ENCODE measurements around the gene FHL1. TPM values are rescaled to one million over a fixed set of nuclear protein-coding genes. Genes with fewer than 3 reads are reported as not detected.
A peak's percentile ranks its signal among the peaks of the same experiment; 100 is the strongest.

The FHL1 gene
- polyA plus RNA-seq, 1 of the 3 experiments (the other 2 are of a cell fraction) = 57.8 TPM

DNA sequence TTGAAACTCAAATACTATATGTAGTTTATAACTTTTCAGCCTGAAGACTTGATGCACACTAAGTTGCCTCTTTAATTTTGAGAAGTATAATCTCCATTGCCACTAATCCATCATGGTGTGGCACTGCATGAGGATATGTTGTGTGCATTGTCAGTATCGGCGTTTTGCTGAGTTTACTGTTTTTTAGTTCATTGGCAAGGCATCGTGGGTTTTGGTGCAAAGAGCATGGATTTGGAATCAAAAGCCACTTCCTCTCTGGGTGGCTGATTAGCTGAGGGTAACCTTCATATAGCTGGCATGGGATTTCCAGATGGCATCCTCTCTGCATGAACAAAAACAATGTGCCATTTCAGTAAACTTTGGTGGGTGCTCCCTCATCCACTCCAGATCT, 38.7 kb downstream of the FHL1 start (continued):
- TF ChIP-seq RXRA (IDR thresholded peaks at IDR 0.05; ENCODE audit: borderline replicate concordance, low read depth) (no peak), SMC3 (IDR thresholded peaks at IDR 0.05; ENCODE audit: low read depth, low read length) (no peak), TAF1 (IDR thresholded peaks at IDR 0.05; ENCODE audit: borderline replicate concordance, low read depth, low read length) (no peak), RAD21 (IDR thresholded peaks at IDR 0.05; ENCODE audit: low read length) (no peak), NRF1 (IDR thresholded peaks at IDR 0.05; ENCODE audit: low read depth, low read length) (no peak), GATA2 (CRISPR knock-in tag; IDR thresholded peaks at IDR 0.05) (no peak), MXI1 (IDR thresholded peaks at IDR 0.05; ENCODE audit: low read depth, low read length) (no peak)
- TF ChIP-seq, protein P1, sequence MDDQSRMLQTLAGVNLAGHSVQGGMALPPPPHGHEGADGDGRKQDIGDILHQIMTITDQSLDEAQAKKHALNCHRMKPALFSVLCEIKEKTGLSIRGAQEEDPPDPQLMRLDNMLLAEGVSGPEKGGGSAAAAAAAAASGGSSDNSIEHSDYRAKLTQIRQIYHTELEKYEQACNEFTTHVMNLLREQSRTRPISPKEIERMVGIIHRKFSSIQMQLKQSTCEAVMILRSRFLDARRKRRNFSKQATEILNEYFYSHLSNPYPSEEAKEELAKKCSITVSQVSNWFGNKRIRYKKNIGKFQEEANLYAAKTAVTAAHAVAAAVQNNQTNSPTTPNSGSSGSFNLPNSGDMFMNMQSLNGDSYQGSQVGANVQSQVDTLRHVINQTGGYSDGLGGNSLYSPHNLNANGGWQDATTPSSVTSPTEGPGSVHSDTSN (IDR thresholded peaks at IDR 0.05) = no peak
- TF ChIP-seq, protein P2, sequence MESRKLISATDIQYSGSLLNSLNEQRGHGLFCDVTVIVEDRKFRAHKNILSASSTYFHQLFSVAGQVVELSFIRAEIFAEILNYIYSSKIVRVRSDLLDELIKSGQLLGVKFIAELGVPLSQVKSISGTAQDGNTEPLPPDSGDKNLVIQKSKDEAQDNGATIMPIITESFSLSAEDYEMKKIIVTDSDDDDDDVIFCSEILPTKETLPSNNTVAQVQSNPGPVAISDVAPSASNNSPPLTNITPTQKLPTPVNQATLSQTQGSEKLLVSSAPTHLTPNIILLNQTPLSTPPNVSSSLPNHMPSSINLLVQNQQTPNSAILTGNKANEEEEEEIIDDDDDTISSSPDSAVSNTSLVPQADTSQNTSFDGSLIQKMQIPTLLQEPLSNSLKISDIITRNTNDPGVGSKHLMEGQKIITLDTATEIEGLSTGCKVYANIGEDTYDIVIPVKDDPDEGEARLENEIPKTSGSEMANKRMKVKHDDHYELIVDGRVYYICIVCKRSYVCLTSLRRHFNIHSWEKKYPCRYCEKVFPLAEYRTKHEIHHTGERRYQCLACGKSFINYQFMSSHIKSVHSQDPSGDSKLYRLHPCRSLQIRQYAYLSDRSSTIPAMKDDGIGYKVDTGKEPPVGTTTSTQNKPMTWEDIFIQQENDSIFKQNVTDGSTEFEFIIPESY (IDR thresholded peaks at IDR 0.05; ENCODE audit: borderline replicate concordance, low read depth) = no peak
- TF ChIP-seq, protein P3, sequence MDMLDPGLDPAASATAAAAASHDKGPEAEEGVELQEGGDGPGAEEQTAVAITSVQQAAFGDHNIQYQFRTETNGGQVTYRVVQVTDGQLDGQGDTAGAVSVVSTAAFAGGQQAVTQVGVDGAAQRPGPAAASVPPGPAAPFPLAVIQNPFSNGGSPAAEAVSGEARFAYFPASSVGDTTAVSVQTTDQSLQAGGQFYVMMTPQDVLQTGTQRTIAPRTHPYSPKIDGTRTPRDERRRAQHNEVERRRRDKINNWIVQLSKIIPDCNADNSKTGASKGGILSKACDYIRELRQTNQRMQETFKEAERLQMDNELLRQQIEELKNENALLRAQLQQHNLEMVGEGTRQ (IDR thresholded peaks at IDR 0.05; ENCODE audit: borderline replicate concordance, low read depth, low read length) = no peak

DNA sequence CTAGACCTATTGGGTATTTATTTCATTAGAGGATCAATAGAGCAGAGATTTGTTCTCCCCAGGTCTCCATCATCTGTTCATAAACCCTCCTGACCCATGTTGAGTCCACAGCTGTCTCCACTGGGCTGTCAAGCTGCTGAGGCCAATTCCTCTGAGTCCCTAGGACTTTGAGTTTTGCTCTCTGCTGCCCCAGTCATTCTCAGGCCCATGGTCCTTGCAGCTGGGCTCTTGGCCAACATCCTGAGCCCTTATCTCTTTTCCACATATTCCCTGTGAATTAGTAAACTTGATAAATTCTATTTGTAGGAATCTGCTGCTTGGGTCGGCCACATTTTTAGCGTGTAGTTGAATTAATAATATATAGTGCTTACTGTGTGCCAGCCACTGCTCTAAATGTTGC, 41.9 kb downstream of the FHL1 start:
- H3F3A ChIP-seq (replicated peaks; ENCODE audit: insufficient read depth) = peaks cover 4% of the 10 kb centered on the region
- H3K36me3 ChIP-seq (replicated peaks in 1 of 2; ENCODE audit: control insufficient read depth in 1 of 2, insufficient read depth in 2 of 2, low read length in 1 of 2) = no peaks in the 10 kb centered on the region
- peaks cover 2 to 4% of the 10 kb centered on the region in 2 experiments; a peak in 3 of 4 replicates for H3K4me1 ChIP-seq (ENCODE audit: control insufficient read depth in 1 of 2, insufficient read depth in 2 of 2, low read depth in 1 of 2, low read length in 1 of 2)
- no peaks in the 10 kb centered on the region for H3K9me3 ChIP-seq
- no peaks in the 10 kb centered on the region for H3K9me2 ChIP-seq
- no peak overlapping the region for H2AFZ ChIP-seq (ENCODE audit: low read depth)
- ChIA-PET CTCF (interaction anchor here (1.9 kb wide), 1 partner anchor 161 kb away, joined by 7 read pairs; no protein-coding TSS in a partner anchor), POLR2A (no interaction called here)
- no peak overlapping the region for H3K27ac ChIP-seq (ENCODE audit: low read depth in 2 of 2, low read length in 1 of 2)
- H3K4me2 ChIP-seq = no peak overlapping the region
- 45% methylated on average over 2 of the region's 2 CpGs for WGBS (ENCODE audit: low lambda C conversion rate)
- peak; percentile 21 for DNase-seq
- no peaks in the 10 kb centered on the region for H3K27me3 ChIP-seq (ENCODE audit: insufficient read depth)
- H3K79me2 ChIP-seq (ENCODE audit: insufficient read depth) = no peaks in the 10 kb centered on the region
- no peak for TF ChIP-seq TEAD4 (IDR thresholded peaks at IDR 0.05; ENCODE audit: borderline replicate concordance, insufficient read depth)
- TF ChIP-seq YY1 (IDR thresholded peaks at IDR 0.05; ENCODE audit: low read depth) = no peak
- TF ChIP-seq, protein P4, sequence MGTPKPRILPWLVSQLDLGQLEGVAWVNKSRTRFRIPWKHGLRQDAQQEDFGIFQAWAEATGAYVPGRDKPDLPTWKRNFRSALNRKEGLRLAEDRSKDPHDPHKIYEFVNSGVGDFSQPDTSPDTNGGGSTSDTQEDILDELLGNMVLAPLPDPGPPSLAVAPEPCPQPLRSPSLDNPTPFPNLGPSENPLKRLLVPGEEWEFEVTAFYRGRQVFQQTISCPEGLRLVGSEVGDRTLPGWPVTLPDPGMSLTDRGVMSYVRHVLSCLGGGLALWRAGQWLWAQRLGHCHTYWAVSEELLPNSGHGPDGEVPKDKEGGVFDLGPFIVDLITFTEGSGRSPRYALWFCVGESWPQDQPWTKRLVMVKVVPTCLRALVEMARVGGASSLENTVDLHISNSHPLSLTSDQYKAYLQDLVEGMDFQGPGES (IDR thresholded peaks at IDR 0.05; ENCODE audit: low read depth, low read length) = no peak
- no peak for TF ChIP-seq RFX5 (IDR thresholded peaks at IDR 0.05; ENCODE audit: low read length)
- TF ChIP-seq GABPA (IDR thresholded peaks at IDR 0.05; ENCODE audit: low read depth) = no peak
- TF ChIP-seq MXI1 (IDR thresholded peaks at IDR 0.05; ENCODE audit: low read depth, low read length) = no peak
- TF ChIP-seq TCF12 (IDR thresholded peaks at IDR 0.05) = no peak
- no peak for TF ChIP-seq TAF1 (IDR thresholded peaks at IDR 0.05; ENCODE audit: borderline replicate concordance, low read depth, low read length)
- TF ChIP-seq FOXM1 (IDR thresholded peaks at IDR 0.05; ENCODE audit: low read depth) = no peak
- H4K20me1 ChIP-seq (ENCODE audit: insufficient read depth) = no peaks in the 10 kb centered on the region
- no peak overlapping the region for H3K9ac ChIP-seq
- H3K4me3 ChIP-seq (ENCODE audit: low read depth in 2 of 2, low read length in 1 of 2) = no peak overlapping the region
